CD4-positive, alpha-beta T cell treated with Interleukin-1 beta for 1 hour (primary cell): ENCODE measurements around the gene OR5V1.
"Not testable (repeated sequence)": the region's sequence is repeated elsewhere in the genome, so short reads cannot be mapped to it uniquely, and the experiment has no call there.

Experiments used
- DNase-seq, 2 donors: peaks; one replicate each; pipeline ENCODE4 v3.0.0-alpha.2; 2020 to 2022

The OR5V1 gene

GRCh38 chr6:29368765-29369164, at the start of gene OR5V1:
OR5V1 (minus strand) TSS chr6:29368865; CDS start chr6:29356195, 12,670 bp downstream.
- DNase-seq, result no peak

DNA sequence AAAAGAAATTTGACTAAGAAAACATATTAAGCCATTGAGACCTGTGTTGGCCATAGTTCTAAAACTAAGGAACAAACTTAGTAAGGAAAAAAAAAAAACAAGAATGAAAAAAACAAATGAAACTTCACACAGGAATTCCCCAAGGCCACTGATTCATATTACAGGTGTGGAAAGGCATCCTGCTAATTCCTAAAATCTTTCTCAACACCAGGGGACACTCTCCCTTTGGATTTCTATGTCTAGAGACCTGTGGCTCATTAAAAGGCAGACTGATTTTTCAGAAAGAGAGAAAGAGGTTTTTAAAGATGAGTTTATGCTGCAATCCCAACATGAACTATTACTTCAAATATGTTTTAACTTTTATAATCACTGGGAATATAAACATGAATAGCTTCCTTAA, 45.9 kb upstream of the OR5V1 start, which contains the start of gene OR12D1:
OR12D1 (plus strand) TSS at position 341 of the 400 bp plus-strand sequence.
- DNase-seq, result no peak

GRCh38 chr6:29403801-29404200, 35.1 kb upstream of the OR5V1 start:
- DNase-seq, result no peak

- DNase-seq, result no peak
Observed at GRCh38 chr6:29399525-29399924, 30.9 kb upstream of the OR5V1 start.

DNA sequence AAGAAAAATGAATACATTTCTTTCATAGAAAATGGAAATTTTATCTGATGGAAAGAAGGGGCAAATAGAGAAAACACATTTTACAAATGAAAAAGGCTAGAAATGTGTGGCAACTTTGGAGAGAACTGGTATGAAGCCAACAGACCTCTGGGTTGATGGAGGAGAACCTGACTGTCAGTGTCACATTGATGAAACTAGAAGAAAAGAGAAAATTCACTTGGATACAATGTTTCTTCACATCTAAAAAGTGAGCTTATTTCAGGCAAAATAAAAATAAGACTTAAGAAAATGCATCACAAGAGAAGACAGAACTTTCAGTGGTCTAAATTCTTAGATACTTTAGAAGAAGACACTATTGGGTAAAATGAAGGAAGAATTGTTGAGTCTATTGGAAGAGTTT, 26.7 kb upstream of the OR5V1 start, which contains the start of gene OR12D2:
OR12D2 (plus strand) TSS at position 301 of the 400 bp plus-strand sequence. CDS start 1,069 bp downstream, outside the sequence.
- no peak for DNase-seq

DNA sequence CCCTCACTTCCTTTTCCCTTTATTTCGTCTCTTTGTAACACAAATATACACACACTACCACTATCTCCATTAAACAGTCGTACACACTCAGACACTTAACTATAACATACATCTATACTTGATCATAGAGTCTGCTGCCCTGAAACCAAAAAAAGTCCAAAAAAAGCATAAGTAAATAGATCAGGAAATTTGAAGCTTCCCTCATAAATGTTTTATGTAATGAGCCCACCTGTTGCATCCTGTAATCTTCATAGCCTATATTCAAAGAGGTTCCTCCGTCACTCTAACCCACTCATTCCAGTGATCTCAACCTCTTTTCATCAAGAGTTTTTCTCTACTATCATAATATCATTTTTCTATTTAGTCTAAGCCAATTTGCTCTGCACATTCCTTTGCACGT, 19.9 kb upstream of the OR5V1 start:
- no peak for DNase-seq

DNA sequence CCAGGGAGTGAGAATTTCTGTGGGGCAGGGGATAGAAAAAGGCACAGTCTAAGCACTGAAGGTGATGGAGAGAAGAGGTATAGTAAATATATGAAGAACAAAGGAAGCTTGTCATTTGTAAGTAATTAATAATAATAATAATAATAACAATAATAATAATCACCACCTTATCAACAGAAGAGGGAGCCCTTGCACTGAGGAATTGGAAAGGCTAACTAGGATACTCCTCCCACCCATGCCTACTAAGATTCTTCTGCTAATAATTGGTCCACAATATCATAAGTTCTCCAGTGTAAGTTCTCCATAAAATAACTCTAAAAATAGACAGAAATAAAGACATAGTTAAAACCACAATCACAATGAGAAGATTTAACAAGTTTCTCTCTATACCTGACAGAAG, 7.3 kb upstream of the OR5V1 start:
- DNase-seq, result no peak

GRCh38 chr6:29375191-29375590, 6.5 kb upstream of the OR5V1 start, which contains the start of gene OR12D3:
OR12D3 (minus strand) TSS chr6:29375291; CDS start chr6:29375287, 4 bp downstream.
- no peak for DNase-seq

GRCh38 chr6:29355603-29356002, 13.1 kb downstream of the OR5V1 start:
- no peak for DNase-seq

GRCh38 chr6:29354980-29355379, 13.7 kb downstream of the OR5V1 start:
- no peak for DNase-seq

GRCh38 chr6:29349348-29349747, 19.3 kb downstream of the OR5V1 start:
- not testable (repeated sequence) for DNase-seq

- DNase-seq, result no peak
Observed at GRCh38 chr6:29345380-29345779, 23.3 kb downstream of the OR5V1 start.

DNA sequence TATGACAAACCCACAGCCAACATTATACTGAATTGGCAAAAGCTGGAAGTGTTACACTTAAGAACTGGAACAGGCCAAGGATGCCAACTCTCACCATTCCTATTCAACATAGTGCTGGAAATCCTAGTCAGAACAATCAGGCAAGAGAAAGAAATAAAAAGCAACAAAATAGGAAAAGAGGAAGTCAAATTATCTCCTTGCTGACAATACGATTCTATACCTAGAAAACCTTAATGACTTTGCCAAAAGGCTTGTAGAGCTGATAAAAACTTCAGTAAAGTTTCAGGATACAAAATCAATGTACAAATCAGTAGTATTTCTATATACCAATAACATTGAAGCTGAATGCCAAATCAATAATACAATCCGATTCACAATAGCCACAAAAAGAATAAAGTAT, 32.4 kb downstream of the OR5V1 start:
- DNase-seq, result no peak

DNA sequence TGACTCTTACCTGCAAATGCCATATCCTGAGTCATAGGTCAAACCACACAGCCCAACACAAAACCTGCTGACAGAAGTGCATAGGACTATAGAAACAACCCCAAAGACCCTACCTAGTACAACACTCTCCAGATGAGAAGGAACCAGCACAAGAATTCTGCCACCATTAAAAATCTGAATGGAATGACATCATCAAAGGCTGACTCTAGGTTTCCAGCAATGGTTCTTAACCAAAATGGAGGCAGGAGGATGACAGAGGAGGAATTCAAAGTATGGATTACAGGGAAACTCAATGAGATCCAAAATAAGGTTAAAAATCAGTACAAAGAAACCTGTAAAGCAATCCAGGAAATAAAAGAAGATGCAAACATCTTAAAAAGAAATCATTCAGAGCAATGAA, 36.0 kb downstream of the OR5V1 start:
- DNase-seq, result no peak

DNA sequence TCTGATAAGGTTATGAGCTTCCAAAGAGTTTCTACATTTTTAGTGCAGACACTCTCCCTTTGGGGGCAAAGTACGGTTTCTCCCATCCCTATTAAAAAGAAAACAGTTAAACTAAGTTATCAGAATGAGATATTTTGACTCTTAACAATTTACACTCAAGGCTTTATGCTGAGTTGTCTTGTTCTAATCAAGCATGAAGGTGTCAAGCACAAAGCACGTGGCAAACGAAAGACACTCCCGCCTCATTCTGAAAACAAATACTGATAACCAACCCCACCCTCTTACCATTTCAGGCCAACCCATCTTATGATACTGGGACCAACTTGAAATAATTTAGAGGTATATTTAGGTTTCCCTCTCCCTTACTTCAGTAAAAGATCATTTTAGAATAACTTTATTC, 42.9 kb downstream of the OR5V1 start:
- no peak for DNase-seq

- DNase-seq, result not testable (repeated sequence)
Observed at GRCh38 chr6:29323332-29323731, 45.3 kb downstream of the OR5V1 start.

DNA sequence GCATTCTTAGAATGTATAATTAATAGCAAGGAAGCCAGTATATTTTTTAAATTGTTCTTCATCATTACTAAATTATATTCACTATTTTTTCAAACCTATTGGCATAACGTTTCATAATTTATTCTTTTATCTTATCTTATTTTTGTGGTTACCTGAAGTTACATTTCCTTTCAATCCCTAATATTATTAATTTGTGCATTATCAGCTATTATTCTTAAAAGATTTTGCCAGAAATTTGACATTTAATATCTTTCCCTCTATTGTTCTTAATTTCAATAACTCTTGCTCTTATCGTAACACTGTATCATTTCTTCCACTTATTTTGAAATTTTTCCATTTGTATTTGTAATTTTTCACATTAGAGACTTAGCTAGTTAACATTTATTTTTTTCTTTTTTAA, 48.7 kb downstream of the OR5V1 start:
- no peak for DNase-seq
